ENCODE data around the gene ANAPC15.

ANAPC15 gene

DNA sequence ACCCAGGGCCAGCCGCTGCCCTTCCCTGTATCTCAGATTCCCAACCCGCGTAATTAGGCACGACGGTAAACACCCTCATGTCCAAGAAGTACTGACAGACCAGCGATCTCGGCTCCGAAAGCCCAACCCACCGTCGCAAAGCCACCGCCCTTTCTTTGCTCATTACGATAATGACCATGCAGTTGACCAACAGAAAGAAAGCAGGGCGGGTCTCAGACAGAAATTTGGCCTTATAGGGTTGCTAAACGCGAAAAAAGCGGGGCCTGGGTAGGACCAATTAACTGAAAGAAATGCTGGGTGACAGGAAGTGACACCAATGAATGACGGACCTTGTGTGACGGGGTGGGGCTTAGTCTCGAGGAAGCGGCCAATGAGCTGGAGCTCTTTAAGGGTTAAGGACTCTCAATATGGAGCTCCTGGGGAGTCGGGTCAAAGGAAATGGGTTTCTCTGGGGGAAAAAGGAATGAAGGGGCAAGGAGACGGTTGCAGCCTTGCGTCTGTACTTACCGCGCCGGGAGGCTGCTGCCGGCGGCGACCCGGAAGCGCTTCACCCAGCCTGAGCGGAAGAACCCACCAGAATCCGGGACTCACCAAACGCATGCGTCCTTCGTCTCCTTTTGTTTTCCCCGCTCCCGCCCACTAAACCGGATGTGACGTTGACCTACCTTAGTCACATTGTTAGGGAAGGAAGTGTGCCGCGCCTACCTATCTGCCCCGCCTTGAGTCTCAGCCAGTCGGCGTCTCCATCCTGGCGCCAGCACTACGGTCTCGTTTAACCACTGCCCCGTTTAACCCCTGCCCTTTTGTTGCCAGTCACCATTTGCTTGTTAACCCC is at the start of gene ANAPC15:
Gene ANAPC15, minus strand, starts transcription at position 553 of the 835 bp plus-strand sequence. CDS start 1,419 bp downstream, outside the sequence.
- peak within 1 kb of the TSS; percentile 83 for H3K4me2 ChIP-seq (ENCODE audit: low read length)
- H2AFZ ChIP-seq (ENCODE audit: low read length) = no peak within 1 kb of the TSS
- no peaks in the 10 kb centered on the region for H3K36me3 ChIP-seq (ENCODE audit: insufficient read depth, low read length)
- H3K4me1 ChIP-seq (ENCODE audit: insufficient read depth, low read length, severe bottlenecking) = peaks cover 18% of the 10 kb centered on the region
- no peaks in the 10 kb centered on the region for H3K27me3 ChIP-seq (ENCODE audit: insufficient read depth, low read length)
- H4K20me1 ChIP-seq (ENCODE audit: insufficient read depth, low read length) = no peaks in the 10 kb centered on the region
- H3F3A ChIP-seq (ENCODE audit: insufficient read depth, low read length) = no peaks in the 10 kb centered on the region
- peak within 1 kb of the TSS; percentile 66 for H3K4me3 ChIP-seq (ENCODE audit: low read depth, low read length, poor library complexity, severe bottlenecking)
- no peak for TF ChIP-seq CTCF (IDR thresholded peaks at IDR 0.05; ENCODE audit: low read length)
- TF ChIP-seq EZH2 (IDR thresholded peaks at IDR 0.05; ENCODE audit: borderline replicate concordance, low read length) = no peak
- H3K9me3 ChIP-seq (ENCODE audit: low read length) = no peaks in the 10 kb centered on the region
- peak within 1 kb of the TSS; percentile 84 for H3K27ac ChIP-seq (ENCODE audit: low read depth, low read length, poor library complexity, severe bottlenecking)
- H3K79me2 ChIP-seq (ENCODE audit: insufficient read depth, low read length) = no peaks in the 10 kb centered on the region
- peak within 1 kb of the TSS; percentile 84 for H3K9ac ChIP-seq (ENCODE audit: low read length)
- no peaks in the 10 kb centered on the region for H3K9me2 ChIP-seq (ENCODE audit: low read depth, low read length)

GRCh38 chr11:72160319-72160718 is 47.8 kb upstream of the ANAPC15 start:
- no peaks in the 10 kb centered on the region for H3K9me3 ChIP-seq (ENCODE audit: low read length)
- H2AFZ ChIP-seq (ENCODE audit: low read length) = no peak overlapping the region
- TF ChIP-seq CTCF (IDR thresholded peaks at IDR 0.05; ENCODE audit: low read length) = no peak
- no peak for TF ChIP-seq EZH2 (IDR thresholded peaks at IDR 0.05; ENCODE audit: borderline replicate concordance, low read length)
- H3K79me2 ChIP-seq (ENCODE audit: insufficient read depth, low read length) = no peaks in the 10 kb centered on the region
- H3K27me3 ChIP-seq (ENCODE audit: insufficient read depth, low read length) = no peaks in the 10 kb centered on the region
- no peaks in the 10 kb centered on the region for H3K4me1 ChIP-seq (ENCODE audit: insufficient read depth, low read length, severe bottlenecking)
- no peaks in the 10 kb centered on the region for H3F3A ChIP-seq (ENCODE audit: insufficient read depth, low read length)
- no peaks in the 10 kb centered on the region for H3K36me3 ChIP-seq (ENCODE audit: insufficient read depth, low read length)
- no peak overlapping the region for H3K9ac ChIP-seq (ENCODE audit: low read length)
- no peaks in the 10 kb centered on the region for H3K9me2 ChIP-seq (ENCODE audit: low read depth, low read length)
- no peak overlapping the region for H3K4me2 ChIP-seq (ENCODE audit: low read length)
- H3K4me3 ChIP-seq (ENCODE audit: low read depth, low read length, poor library complexity, severe bottlenecking) = no peak overlapping the region
- H4K20me1 ChIP-seq (ENCODE audit: insufficient read depth, low read length) = no peaks in the 10 kb centered on the region
- H3K27ac ChIP-seq (ENCODE audit: low read depth, low read length, poor library complexity, severe bottlenecking) = no peak overlapping the region

DNA sequence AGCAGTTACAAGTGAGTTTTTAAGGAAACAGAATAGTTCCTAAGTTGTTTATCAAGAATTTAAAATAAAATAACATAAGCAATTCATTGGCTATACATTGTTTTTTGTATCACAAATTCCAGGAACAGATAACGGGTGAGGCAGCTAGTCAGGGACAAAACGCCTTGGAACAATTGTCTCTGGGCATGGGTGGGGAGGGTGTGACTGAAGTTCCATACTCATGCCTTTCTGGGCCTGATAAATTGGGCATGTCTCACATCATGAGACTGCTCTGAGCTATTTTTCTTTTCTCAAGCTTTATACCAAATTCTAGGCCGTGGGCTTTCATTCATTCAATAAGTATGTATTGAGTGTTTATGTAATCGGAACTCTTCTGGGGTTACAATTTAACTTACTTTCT is 44.6 kb upstream of the ANAPC15 start:
- no peaks in the 10 kb centered on the region for H3K4me1 ChIP-seq (ENCODE audit: insufficient read depth, low read length, severe bottlenecking)
- H3K36me3 ChIP-seq (ENCODE audit: insufficient read depth, low read length) = no peaks in the 10 kb centered on the region
- no peak overlapping the region for H3K4me2 ChIP-seq (ENCODE audit: low read length)
- H2AFZ ChIP-seq (ENCODE audit: low read length) = no peak overlapping the region
- no peak for TF ChIP-seq EZH2 (IDR thresholded peaks at IDR 0.05; ENCODE audit: borderline replicate concordance, low read length)
- no peak for TF ChIP-seq CTCF (IDR thresholded peaks at IDR 0.05; ENCODE audit: low read length)
- H3K9ac ChIP-seq (ENCODE audit: low read length) = no peak overlapping the region
- no peak overlapping the region for H3K4me3 ChIP-seq (ENCODE audit: low read depth, low read length, poor library complexity, severe bottlenecking)
- H3K9me2 ChIP-seq (ENCODE audit: low read depth, low read length) = no peaks in the 10 kb centered on the region
- H3K27me3 ChIP-seq (ENCODE audit: insufficient read depth, low read length) = no peaks in the 10 kb centered on the region
- H4K20me1 ChIP-seq (ENCODE audit: insufficient read depth, low read length) = no peaks in the 10 kb centered on the region
- no peaks in the 10 kb centered on the region for H3K9me3 ChIP-seq (ENCODE audit: low read length)
- H3F3A ChIP-seq (ENCODE audit: insufficient read depth, low read length) = no peaks in the 10 kb centered on the region
- H3K27ac ChIP-seq (ENCODE audit: low read depth, low read length, poor library complexity, severe bottlenecking) = no peak overlapping the region
- H3K79me2 ChIP-seq (ENCODE audit: insufficient read depth, low read length) = no peaks in the 10 kb centered on the region

All from OCI-LY1 (cell line).